Left cardiac atrium (tissue), 4 donors: ENCODE results near the gene VARS1. TPM values are rescaled to one million over a fixed set of nuclear protein-coding genes. Genes with fewer than 3 reads are reported as not detected.

Source experiments
- ATAC-seq, 2 donors: fragments of 200-7000 bp; cut with Tn5 transposase; one replicate each; pipeline ENCODE4 v1.9.1; 2020; ENCODE audit warnings: mild to moderate bottlenecking in 2 of 2, moderate library complexity in 2 of 2
- DNase-seq: peaks from one replicate; pipeline ENCODE4 v3.0.0-alpha.2; 2020
- intact Hi-C, 2 donors: fragments of 100-400 bp; cut with DNase I; formaldehyde crosslinking; loops; one replicate each; pipeline versions ENCODE4 v1.14.1 to v1.15.1; 2022 to 2023
- total RNA-seq, 2 donors: library from RNA; stranded (reverse); fragmentation: NEBNext Ultra II Directional; extraction: Animal tissue kit (Norgen Biotek cat#: 25700); gene quantifications; one replicate each; pipeline ENCODE4 v1.2.1, GENCODE V29; 2021
- donor health status: DM: no; HTN: yes; CAD: no.
- donor health status: DM: no; HTN: yes; CAD: no; lungs with severe emphysema.
- donor health status: DM: yes; HTN: yes; CAD: no.
- donor health status: Dilated cardiomyopathy.

VARS1 gene
- total RNA-seq, 2 donors from 2014 or later, result 24.8 to 39.3 TPM

DNA sequence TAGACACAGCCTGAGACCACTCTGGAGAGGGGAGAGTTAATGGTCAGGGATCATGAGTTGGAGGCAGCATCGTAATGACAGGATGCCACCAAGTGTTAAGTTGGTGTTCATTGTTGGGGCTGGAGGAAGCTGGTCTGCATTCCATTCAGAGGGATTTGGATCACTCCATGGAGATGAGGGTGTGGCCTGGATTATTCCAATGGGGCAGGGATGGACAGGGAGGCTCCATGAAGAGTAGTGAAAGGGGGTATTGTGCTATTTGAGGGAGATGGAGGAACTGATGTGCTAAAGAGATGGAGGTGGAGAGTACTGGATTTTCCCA lies 32.0 kb downstream of the VARS1 start:
- DNase-seq (no peak), ATAC-seq (peak in 1 of 2 donors; percentile 22)
- intact Hi-C loops, result no loop called here

- intact Hi-C loops, result no loop called here
- no peak for DNase-seq
- no peak for ATAC-seq
Measured at GRCh38 chr6:31762878-31763618, 32.5 kb downstream of the VARS1 start.

GRCh38 chr6:31762356-31762755 lies 33.2 kb downstream of the VARS1 start, which contains the start of gene SAPCD1:
Gene SAPCD1 (plus strand): TSS chr6:31762656. CDS start chr6:31763055, 399 bp downstream.
- intact Hi-C loops, result no loop called here
- DNase-seq (no peak), ATAC-seq (no peak)

DNA sequence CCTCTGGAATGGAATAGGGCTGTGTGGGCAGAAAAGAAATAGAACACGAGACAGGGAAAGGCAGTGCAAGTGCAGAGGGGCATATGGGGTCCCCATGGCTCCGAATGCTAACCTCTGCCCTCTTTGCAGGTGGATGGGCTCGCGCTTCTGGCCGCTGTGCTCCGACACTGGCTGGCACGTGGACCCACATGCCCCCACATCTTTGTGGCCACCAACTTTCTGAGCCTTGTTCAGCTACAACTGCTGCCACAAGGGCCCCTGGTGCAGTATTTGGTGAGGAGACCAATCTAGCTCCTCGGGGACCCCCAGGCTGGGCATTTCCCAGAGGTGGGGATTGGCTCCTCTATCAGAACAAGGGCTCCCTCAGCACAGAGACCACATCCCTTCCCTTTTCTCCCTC lies 34.2 kb downstream of the VARS1 start:
- DNase-seq (no peak), ATAC-seq (no peak)
- intact Hi-C loops, result no loop called here

GRCh38 chr6:31760790-31761189 lies 34.8 kb downstream of the VARS1 start:
- intact Hi-C loops, result no loop called here
- no peak for ATAC-seq
- no peak for DNase-seq

DNA sequence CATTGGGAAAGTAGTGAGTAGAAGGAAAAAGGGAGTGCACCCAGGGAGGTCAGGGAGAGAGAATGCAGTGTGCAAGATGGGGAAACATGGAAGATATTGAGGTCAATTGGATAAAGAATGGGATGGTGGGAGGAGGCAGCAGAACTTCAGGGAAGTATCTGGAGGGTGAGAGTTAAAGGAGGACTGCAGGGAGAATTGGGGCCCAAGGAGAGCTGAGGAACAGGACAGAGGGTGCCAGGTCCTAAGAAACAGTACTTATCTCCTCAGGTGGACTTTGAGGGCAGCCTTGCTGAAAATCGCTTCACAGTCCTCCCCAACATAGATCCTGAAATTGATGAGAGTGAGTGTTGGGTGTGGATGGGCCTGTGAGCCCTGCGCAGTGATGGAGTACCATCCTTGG lies 37.3 kb downstream of the VARS1 start:
- intact Hi-C loops, result no loop called here
- DNase-seq, result no peak
- ATAC-seq, result no peak

DNA sequence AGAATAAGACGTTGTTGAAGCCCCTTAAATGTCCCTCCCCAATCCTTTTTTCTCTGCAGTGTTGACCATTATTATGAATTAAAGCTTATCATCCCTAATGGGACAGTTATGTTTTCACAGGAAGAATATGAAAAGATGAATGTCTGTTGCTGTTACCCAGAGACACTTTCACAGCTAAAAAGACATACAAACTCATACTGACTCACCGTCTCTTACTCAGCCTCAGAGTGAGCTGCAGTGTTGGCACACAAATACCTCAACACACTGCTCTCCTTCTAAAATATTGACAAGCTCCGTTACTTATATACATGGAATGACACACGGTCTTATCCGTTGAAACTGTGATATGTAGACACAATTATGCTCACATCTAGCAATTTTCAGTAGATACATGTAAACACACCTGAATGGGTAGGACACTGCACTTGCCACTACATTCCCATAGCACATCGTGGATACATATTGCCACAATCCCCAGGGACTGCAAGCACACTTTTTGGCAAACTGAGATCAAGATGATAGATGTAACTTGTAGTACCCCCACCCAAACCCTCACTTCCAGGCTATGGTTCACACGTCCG lies 42.7 kb downstream of the VARS1 start:
- intact Hi-C loops, result no loop called here
- DNase-seq (no peak), ATAC-seq (peak in 1 of 2 donors; percentile 23)

- intact Hi-C loops, result no loop called here
- ATAC-seq, result no peak
- no peak for DNase-seq
Measured at GRCh38 chr6:31750411-31751022, 45.0 kb downstream of the VARS1 start.

DNA sequence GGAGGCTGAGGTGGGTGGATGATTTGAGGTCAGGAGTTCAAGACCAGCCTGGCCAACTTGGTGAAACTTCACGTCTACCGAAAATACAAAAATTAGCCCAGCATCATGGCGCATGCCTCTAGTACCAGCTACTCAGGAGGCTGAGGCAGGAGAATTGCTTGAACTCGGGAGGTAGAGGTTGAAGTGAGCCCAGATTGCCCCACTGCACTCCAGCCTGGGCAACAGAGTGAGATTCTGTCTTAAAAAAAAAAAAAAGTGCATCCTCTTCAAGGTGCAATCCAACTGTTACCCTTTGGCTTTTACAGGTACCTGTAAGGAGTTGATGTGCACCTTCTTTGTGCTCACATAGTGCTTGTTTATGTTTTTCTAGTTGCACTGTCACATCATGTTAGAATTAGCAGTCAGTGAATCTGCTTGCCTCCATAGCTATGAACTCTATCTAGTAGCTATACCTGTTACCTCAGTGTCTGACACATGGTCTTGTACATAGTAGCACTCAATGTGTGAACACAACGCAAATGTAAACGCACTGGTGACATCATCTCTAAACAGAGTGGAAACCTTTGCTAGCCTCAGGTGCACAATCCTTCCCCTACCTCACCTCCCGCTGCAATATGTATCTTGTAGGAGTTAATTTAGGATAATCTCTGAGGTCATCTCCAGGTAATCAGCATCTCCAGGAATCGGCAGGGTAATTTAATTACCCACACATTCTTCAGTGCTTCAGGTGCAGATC lies 46.1 kb downstream of the VARS1 start:
- no peak for ATAC-seq

More for the DNA sequence above, 46.1 kb downstream of the VARS1 start:
- DNase-seq, result no peak
- intact Hi-C loops, result no loop called here

Other genes starting within 250 kb of the VARS1 start
- gene ATP6V1G2, start 249.1 kb downstream of the VARS1 start, total RNA-seq, result 1 to 10 TPM; 1.9 to 2.7 TPM
- 10 to 100 TPM; 12.9 to 14.8 TPM for gene NFKBIL1, start 248.1 kb downstream of the VARS1 start, total RNA-seq
- not detected for gene LTA, start 223.5 kb downstream of the VARS1 start, total RNA-seq
- gene TNF, start 220.2 kb downstream of the VARS1 start, total RNA-seq, result under 1 TPM; 0.53 to 0.92 TPM
- gene LTB, start 213.3 kb downstream of the VARS1 start, total RNA-seq, result 1 to 10 TPM in 1 of 2 donors, under 1 TPM in 1; 0.84 to 1.4 TPM
- 10 to 100 TPM in 1 of 2 donors, 1 to 10 TPM in 1; 9.4 to 16.0 TPM for gene LST1, start 209.5 kb downstream of the VARS1 start, total RNA-seq
- under 1 TPM in 1 of 2 donors, not detected in 1; 0.47 TPM for gene NCR3, start 202.7 kb downstream of the VARS1 start, total RNA-seq
- 10 to 100 TPM; 17.0 to 37.4 TPM for gene AIF1, start 180.5 kb downstream of the VARS1 start, total RNA-seq
- 100 to 1,000 TPM in 1 of 2 donors, 10 to 100 TPM in 1; 85.0 to 108 TPM for gene PRRC2A, start 175.0 kb downstream of the VARS1 start, total RNA-seq
- 100 to 1,000 TPM; 206 to 294 TPM for gene BAG6, start 143.1 kb downstream of the VARS1 start, total RNA-seq
- gene APOM, start 139.9 kb downstream of the VARS1 start, total RNA-seq, result 1 to 10 TPM; 1.4 to 1.7 TPM
- 10 to 100 TPM; 17.5 to 20.1 TPM for gene C6orf47, start 135.0 kb downstream of the VARS1 start, total RNA-seq
- gene GPANK1, start 130.8 kb downstream of the VARS1 start, total RNA-seq, result 10 to 100 TPM; 12.3 to 15.7 TPM
- 100 to 1,000 TPM in 1 of 2 donors, 10 to 100 TPM in 1; 84.8 to 116 TPM for gene CSNK2B, start 129.7 kb downstream of the VARS1 start, total RNA-seq
- gene LY6G5B, start 125.8 kb downstream of the VARS1 start, total RNA-seq, result 1 to 10 TPM; 3.2 to 8.8 TPM
- gene LY6G5C, start 114.7 kb downstream of the VARS1 start, total RNA-seq, result 1 to 10 TPM; 2.2 to 2.5 TPM
- 10 to 100 TPM; 33.5 to 36.3 TPM for gene ABHD16A, start 92.4 kb downstream of the VARS1 start, total RNA-seq
- not detected for gene LY6G6F, start 88.9 kb downstream of the VARS1 start, total RNA-seq
- gene LY6G6D, start 80.4 kb downstream of the VARS1 start, total RNA-seq, result not detected
- not detected for gene LY6G6C, start 74.0 kb downstream of the VARS1 start, total RNA-seq
- under 1 TPM; 0.39 to 0.41 TPM for gene MPIG6B, start 72.4 kb downstream of the VARS1 start, total RNA-seq
- 10 to 100 TPM; 55.6 to 56.2 TPM for gene DDAH2, start 66.5 kb downstream of the VARS1 start, total RNA-seq
- 100 to 1,000 TPM; 151 to 196 TPM for gene CLIC1, start 59.2 kb downstream of the VARS1 start, total RNA-seq
- 1 to 10 TPM; 2.6 to 3.0 TPM for gene MSH5, start 55.7 kb downstream of the VARS1 start, total RNA-seq
- under 1 TPM; 0.71 to 0.73 TPM for gene SAPCD1, start 33.1 kb downstream of the VARS1 start, total RNA-seq
- gene VWA7, start 18.4 kb downstream of the VARS1 start, total RNA-seq, result 1 to 10 TPM; 4.8 to 6.2 TPM
- 10 to 100 TPM; 24.3 to 29.4 TPM for gene LSM2, start 11.2 kb upstream of the VARS1 start, total RNA-seq
- 1 to 10 TPM; 1.1 to 2.6 TPM for gene HSPA1L, start 19.5 kb upstream of the VARS1 start, total RNA-seq
- gene HSPA1A, start 19.8 kb upstream of the VARS1 start, total RNA-seq, result 100 to 1,000 TPM; 197 to 288 TPM
- gene HSPA1B, start 32.0 kb upstream of the VARS1 start, total RNA-seq, result 100 to 1,000 TPM; 142 to 192 TPM
- gene NEU1, start 67.1 kb upstream of the VARS1 start, total RNA-seq, result 10 to 100 TPM; 26.8 to 31.8 TPM
- gene SLC44A4, start 83.2 kb upstream of the VARS1 start, total RNA-seq, result not detected
- 10 to 100 TPM; 12.9 to 20.2 TPM for gene EHMT2, start 101.9 kb upstream of the VARS1 start, total RNA-seq
- 1 to 10 TPM; 2.5 to 4.6 TPM for gene ZBTB12, start 106.3 kb upstream of the VARS1 start, total RNA-seq
- 10 to 100 TPM; 12.3 to 30.0 TPM for gene C2, start 132.0 kb upstream of the VARS1 start, total RNA-seq
- gene CFB, start 150.3 kb upstream of the VARS1 start, total RNA-seq, result 100 to 1,000 TPM in 1 of 2 donors, 10 to 100 TPM in 1; 50.3 to 113 TPM
- 10 to 100 TPM; 39.8 to 53.7 TPM for gene NELFE, start 163.2 kb upstream of the VARS1 start, total RNA-seq
- gene SKIC2, start 163.4 kb upstream of the VARS1 start, total RNA-seq, result 10 to 100 TPM; 36.8 to 45.1 TPM
- 10 to 100 TPM; 12.8 to 20.9 TPM for gene DXO, start 176.4 kb upstream of the VARS1 start, total RNA-seq
- gene C4A, start 186.3 kb upstream of the VARS1 start, total RNA-seq, result 100 to 1,000 TPM; 199 to 206 TPM
- gene C4B, start 219.0 kb upstream of the VARS1 start, total RNA-seq, result 100 to 1,000 TPM; 177 to 235 TPM
- gene CYP21A2, start 242.7 kb upstream of the VARS1 start, total RNA-seq, result 10 to 100 TPM in 1 of 2 donors, 1 to 10 TPM in 1; 2.0 to 10.3 TPM